ENCODE data around the gene HEMK1.

DNA sequence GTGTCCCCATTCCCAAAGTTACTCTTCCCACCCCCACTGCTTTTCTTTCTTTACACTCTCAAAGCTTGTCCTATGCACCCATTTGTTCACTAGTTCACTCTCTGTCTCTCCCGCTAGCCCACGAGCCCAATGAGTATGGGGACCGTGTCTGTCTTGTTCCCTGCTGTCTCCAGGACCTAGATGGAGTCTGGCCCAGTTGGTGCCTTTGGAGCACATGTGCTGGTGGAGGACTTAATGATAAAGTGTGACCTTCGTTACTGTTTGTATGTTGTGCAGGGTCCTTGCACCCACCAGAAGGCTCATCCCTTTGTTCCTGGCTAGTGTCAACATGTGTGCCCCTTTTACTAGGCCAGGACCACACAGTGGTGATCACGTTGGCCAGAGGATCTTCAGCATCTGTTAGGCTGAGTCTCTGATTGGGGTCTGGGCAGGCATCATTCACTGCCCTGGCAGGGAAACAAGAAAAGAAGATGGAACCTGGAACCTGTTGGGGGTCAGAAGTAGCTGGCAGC, 34.8 kb downstream of the HEMK1 start:
- TF ChIP-seq SP1 (IDR thresholded peaks at IDR 0.05; ENCODE audit: low read depth, low read length) (no peak), KDM1A (IDR thresholded peaks at IDR 0.05; ENCODE audit: borderline replicate concordance, low read length) (no peak), CTCF (IDR thresholded peaks at IDR 0.05; ENCODE audit: control extremely low read depth in 1 of 3, insufficient read depth in 1 of 3, low read depth in 1 of 3, low read length in 3 of 3) (no peak), POLR2A (IDR thresholded peaks at IDR 0.05; ENCODE audit: control extremely low read depth in 1 of 2, low read depth in 2 of 2, low read length in 2 of 2) (no peak), JUND (IDR thresholded peaks at IDR 0.05; ENCODE audit: low read length) (no peak), TBP (IDR thresholded peaks at IDR 0.05; ENCODE audit: low read depth, low read length) (no peak), POLR2AphosphoS5 (IDR thresholded peaks at IDR 0.05; ENCODE audit: low read depth, low read length) (no peak), ZNF274 (IDR thresholded peaks at IDR 0.05; ENCODE audit: borderline replicate concordance, extremely low read depth, low read length) (no peak), NRF1 (IDR thresholded peaks at IDR 0.05; ENCODE audit: low read depth, low read length) (no peak), EP300 (IDR thresholded peaks at IDR 0.05; ENCODE audit: borderline replicate concordance in 1 of 2, low read depth in 2 of 2, low read length in 2 of 2) (no peak), MAFK (IDR thresholded peaks at IDR 0.05; ENCODE audit: low read depth, low read length) (no peak), CREB1 (IDR thresholded peaks at IDR 0.05) (no peak), SIN3A (conservative IDR thresholded peaks at IDR 0.05 in 1 of 2, IDR thresholded peaks at IDR 0.05 in 1 of 2; ENCODE audit: low read depth in 1 of 2, low read length in 2 of 2) (no peak)
- TF ChIP-seq, protein P1, sequence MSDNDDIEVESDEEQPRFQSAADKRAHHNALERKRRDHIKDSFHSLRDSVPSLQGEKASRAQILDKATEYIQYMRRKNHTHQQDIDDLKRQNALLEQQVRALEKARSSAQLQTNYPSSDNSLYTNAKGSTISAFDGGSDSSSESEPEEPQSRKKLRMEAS (IDR thresholded peaks at IDR 0.05), result no peak
